ENCODE results near the gene TOPBP1. TPM values are rescaled to one million over a fixed set of nuclear protein-coding genes. Genes with fewer than 3 reads are reported as not detected.

TOPBP1 gene
- total RNA-seq, 4 donors from 2014 or later, result 11.8 to 21.1 (median 16.9) TPM

DNA sequence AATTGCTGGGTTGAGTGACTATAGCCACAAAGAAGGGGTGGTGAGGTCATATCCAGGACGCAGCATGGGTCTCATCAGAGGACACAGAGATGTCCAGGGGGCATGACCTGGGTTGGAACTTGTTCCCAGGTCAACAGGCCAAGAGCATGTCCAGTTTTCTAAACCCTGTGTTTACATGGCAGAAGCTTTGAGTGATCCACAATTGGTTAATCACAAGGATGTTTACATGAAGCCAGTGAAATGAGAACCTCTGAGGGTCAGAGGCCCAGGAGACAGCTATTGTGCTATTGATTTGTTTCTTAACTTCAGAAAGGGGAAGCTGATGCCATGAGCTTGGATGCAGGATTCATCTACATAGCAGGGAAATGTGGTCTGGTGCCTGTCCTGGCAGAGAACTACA, 42.2 kb upstream of the TOPBP1 start:
- Histone ChIP-seq H3K4me1 (no peaks in the 10 kb centered on the region), H3K4me3 (no peak overlapping the region), H3K27me3 (no peaks in the 10 kb centered on the region), H3K9me3 (no peaks in the 10 kb centered on the region), H3K36me3 (no peaks in the 10 kb centered on the region), H3K27ac (no peak overlapping the region)
- intact Hi-C loops (cut with DNase I; ENCODE audit: low total_unique reads) (no loop called here), in situ Hi-C loops (cut with MboI; ENCODE audit: low sequenced_read_pairs in 4 of 4) (no loop called here)
- TF ChIP-seq POLR2A (IDR thresholded peaks at IDR 0.05), result no peak
- TF ChIP-seq, protein P1, sequence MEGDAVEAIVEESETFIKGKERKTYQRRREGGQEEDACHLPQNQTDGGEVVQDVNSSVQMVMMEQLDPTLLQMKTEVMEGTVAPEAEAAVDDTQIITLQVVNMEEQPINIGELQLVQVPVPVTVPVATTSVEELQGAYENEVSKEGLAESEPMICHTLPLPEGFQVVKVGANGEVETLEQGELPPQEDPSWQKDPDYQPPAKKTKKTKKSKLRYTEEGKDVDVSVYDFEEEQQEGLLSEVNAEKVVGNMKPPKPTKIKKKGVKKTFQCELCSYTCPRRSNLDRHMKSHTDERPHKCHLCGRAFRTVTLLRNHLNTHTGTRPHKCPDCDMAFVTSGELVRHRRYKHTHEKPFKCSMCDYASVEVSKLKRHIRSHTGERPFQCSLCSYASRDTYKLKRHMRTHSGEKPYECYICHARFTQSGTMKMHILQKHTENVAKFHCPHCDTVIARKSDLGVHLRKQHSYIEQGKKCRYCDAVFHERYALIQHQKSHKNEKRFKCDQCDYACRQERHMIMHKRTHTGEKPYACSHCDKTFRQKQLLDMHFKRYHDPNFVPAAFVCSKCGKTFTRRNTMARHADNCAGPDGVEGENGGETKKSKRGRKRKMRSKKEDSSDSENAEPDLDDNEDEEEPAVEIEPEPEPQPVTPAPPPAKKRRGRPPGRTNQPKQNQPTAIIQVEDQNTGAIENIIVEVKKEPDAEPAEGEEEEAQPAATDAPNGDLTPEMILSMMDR (IDR thresholded peaks at IDR 0.05 in 4 of 5, conservative IDR thresholded peaks at IDR 0.05 in 1 of 5), result no peak
- no peak for ATAC-seq
- no peak for DNase-seq

DNA sequence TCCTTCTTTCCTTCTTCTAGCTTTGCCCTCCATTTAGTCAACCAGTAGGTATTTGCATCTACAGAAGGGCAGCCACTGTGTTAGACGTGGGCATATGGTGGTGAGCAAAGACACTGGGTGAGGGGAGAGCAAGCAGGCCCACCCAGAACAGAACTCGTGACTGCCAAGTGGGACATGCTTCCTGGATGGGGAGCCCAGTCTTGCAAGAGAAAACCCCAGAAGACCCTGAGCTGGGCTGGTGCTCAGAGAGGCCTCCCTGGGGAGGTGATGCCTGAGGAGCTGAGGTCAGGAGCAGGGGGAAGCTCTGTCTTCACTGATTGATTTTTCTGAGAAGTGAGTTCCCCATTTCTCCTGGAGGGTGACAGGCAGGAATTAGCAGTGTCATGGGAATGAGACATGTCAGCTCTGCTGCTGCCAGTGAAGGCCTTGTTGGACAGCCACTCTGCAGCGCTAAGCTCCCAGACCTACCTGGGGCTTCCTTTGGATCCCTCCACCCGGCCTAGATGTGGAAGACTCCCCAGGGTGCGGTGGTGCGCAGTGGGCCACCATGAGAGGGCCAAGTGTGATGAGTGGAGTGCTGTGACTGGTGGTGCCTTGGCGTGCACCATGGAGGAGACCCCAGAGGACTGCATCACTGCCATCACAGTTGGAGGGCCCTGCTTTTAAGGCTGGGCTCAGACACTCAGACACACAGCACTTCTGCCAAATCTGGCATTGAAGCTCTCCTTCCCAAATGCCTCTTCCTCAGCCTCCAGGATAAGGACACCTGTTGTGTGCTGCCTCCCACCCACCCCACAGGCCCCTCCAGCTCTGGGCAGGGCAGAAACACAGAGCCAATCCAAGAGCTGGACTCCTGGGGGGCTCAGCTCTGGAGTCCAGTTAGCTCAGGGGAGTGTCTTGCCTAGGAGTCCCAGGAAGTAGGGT, 40.0 kb upstream of the TOPBP1 start:
- H3K9me3 ChIP-seq, result no peaks in the 10 kb centered on the region
- ATAC-seq (no peak), DNase-seq (no peak)
- no peaks in the 10 kb centered on the region for H3K36me3 ChIP-seq
- H3K4me3 ChIP-seq, result no peak overlapping the region
- TF ChIP-seq POLR2A (IDR thresholded peaks at IDR 0.05), result no peak
- TF ChIP-seq, protein P1 (IDR thresholded peaks at IDR 0.05 in 4 of 5, conservative IDR thresholded peaks at IDR 0.05 in 1 of 5), result no peak
- H3K27me3 ChIP-seq, result no peaks in the 10 kb centered on the region
- intact Hi-C loops (cut with DNase I; ENCODE audit: low total_unique reads) (no loop called here), in situ Hi-C loops (cut with MboI; ENCODE audit: low sequenced_read_pairs in 4 of 4) (no loop called here)
- H3K4me1 ChIP-seq, result no peaks in the 10 kb centered on the region
- no peak overlapping the region for H3K27ac ChIP-seq

DNA sequence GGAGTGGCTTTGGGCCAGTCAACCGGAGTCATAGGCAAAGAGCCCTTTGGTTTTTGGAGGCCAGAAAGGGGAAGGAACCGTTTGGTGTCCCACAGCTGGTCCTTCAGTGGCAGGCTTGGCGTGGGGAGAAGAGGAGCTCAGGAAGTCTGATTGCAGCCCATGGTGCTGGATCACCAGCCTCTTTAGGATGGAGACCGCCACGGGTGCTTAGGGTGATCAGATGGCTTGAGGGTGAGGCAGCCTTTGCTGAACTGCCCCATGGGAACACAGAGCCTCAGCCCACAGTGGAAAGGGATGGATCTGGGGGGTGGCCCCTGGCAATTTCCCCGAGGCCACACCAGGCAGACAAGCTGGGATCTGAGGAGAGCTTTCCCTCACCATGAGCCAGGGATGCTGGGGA, 38.6 kb upstream of the TOPBP1 start:
- TF ChIP-seq, protein P1 (IDR thresholded peaks at IDR 0.05 in 4 of 5, conservative IDR thresholded peaks at IDR 0.05 in 1 of 5), result no peak
- TF ChIP-seq POLR2A (IDR thresholded peaks at IDR 0.05), result no peak
- in situ Hi-C loops (cut with MboI; ENCODE audit: low sequenced_read_pairs in 4 of 4) (no loop called here), intact Hi-C loops (cut with DNase I; ENCODE audit: low total_unique reads) (no loop called here)
- H3K27ac ChIP-seq, result no peak overlapping the region
- no peaks in the 10 kb centered on the region for H3K27me3 ChIP-seq
- no peak for DNase-seq
- H3K4me3 ChIP-seq, result no peak overlapping the region
- H3K36me3 ChIP-seq, result no peaks in the 10 kb centered on the region
- H3K4me1 ChIP-seq, result no peaks in the 10 kb centered on the region
- H3K9me3 ChIP-seq, result no peaks in the 10 kb centered on the region
- ATAC-seq, result no peak

DNA sequence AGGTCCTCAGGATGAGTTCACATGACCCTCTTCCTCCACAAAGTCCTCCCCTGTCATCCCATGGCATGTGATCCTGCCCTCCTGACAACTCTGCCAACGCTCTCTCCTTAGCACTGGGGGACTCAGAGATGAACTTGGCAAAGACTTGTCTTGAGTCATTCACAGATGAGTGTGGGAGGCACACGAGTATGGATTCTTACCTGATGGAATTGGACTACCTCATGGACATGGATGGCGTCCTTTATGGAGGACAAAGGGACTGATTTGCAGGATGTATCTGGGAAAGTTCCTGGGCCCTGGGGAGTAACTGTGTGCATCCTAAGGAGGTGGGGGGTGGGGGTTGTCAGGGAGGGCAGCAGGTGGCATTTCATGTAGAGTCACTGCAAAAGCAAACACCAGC, 38.2 kb upstream of the TOPBP1 start:
- TF ChIP-seq POLR2A (IDR thresholded peaks at IDR 0.05), result no peak
- TF ChIP-seq, protein P1 (IDR thresholded peaks at IDR 0.05 in 4 of 5, conservative IDR thresholded peaks at IDR 0.05 in 1 of 5), result no peak
- H3K4me3 ChIP-seq, result no peak overlapping the region
- in situ Hi-C loops (cut with MboI; ENCODE audit: low sequenced_read_pairs in 4 of 4), result no loop called here
- intact Hi-C loops (cut with DNase I; ENCODE audit: low total_unique reads), result no loop called here
- no peak overlapping the region for H3K27ac ChIP-seq
- no peak for DNase-seq
- no peak for ATAC-seq
- H3K9me3 ChIP-seq, result no peaks in the 10 kb centered on the region
- H3K4me1 ChIP-seq, result no peaks in the 10 kb centered on the region
- no peaks in the 10 kb centered on the region for H3K36me3 ChIP-seq
- no peaks in the 10 kb centered on the region for H3K27me3 ChIP-seq

Data from gastrocnemius medialis (tissue), 4 donors.